Activated CD4-positive, alpha-beta T cell treated with anti-CD3 and anti-CD28 coated beads, Interleukin-2, amount 50 U/mL, for 16 hours (primary cell): ENCODE results near the gene TSPAN1.

Source experiments
- DNase-seq: peaks from one replicate; pipeline ENCODE4 v3.0.0-alpha.2; 2020

TSPAN1 gene, protein sequence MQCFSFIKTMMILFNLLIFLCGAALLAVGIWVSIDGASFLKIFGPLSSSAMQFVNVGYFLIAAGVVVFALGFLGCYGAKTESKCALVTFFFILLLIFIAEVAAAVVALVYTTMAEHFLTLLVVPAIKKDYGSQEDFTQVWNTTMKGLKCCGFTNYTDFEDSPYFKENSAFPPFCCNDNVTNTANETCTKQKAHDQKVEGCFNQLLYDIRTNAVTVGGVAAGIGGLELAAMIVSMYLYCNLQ

DNA sequence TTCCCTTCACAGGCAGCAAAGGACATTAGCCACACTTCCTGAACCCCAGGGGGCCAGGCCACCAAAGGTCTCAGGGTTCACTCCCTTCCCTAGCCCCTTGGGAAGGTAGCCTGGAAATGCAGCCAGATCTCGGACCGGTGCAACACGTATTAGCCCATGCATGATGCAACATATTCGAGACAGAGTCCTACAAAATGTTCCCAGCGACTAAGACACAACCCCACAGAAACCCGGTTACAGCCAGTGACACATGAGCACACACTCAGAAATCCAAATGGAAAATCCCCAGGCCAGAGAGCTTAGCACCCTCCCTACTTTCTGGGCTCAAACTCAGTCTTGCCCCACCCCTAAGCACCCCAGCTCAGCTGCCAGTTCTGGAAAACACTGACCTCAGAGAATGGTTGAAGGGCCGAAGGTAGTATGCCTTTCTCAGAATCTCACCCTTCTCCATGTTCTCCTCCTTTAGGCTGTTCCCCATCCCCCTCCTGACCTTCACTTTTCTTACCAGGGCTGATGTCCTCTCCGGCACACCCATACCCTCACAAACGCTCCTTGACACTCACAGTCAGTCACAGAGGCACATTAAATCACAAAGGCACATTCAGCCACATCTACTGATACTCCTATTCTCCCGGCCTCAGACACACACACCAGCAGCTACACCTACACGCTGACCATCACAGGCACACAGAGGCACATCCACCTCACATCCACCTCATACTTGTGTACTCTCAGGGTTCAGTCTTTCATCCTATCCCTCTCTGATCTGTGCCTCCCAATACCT is at the start of gene TSPAN1:
TSS of gene TSPAN1 (plus strand) at position 640 of the 784 bp plus-strand sequence. CDS start 6,021 bp downstream, outside the sequence.
- DNase-seq: no peak

DNA sequence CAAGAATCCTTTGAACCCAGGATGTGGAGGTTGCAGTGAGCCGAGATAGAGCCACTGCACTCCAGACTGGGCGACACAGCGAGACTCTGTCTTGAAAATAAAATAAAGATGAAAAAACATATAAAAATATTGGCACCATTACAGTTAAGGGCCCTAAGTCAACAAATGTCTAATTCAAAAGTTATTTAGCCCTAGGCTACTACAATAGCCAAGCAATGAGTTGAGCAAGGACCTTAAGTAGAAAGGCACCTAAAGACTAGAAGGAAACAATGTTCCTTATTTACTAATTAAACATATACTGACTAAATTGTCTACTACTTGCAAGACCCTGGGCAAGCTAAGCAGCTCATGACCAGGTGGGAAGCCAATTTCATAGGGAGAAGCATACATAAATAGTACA is 46.5 kb upstream of the TSPAN1 start:
- DNase-seq: no peak

DNA sequence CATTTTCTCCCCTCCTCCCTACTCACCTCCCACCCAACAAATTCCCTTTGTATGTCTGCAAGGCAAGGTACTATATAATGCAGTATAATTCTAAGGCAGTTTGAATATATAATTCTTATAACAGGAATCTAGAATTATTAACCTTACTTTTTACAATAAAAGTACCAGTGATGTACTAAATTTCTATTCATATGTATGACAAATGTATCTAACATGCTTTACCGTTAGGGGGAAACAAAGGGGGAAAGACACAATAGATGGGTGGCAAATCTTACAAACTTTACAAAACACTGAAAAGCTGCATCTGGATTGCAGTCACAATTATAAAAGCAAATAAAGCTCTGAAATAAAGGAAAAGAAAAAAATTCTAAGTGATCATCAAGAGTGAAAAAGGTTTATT is 44.8 kb upstream of the TSPAN1 start:
- no peak for DNase-seq

DNA sequence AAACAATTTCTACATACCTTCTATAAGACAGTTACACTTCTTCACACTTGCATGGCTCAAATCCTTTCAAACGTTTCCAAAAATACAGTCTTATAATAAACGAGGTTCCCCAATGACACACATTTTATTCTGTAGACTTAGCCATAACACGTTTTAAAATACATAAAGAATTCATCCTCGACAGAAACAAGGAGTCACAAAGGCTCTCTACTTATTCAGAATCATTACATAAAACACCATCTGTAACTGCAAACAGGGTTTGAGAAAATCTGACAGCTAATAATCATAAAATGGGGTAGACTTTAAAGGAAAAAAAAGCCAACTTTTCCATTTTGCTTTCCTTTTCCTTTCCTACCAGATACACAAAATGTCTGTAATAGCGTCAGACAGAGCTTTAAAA is 44.3 kb upstream of the TSPAN1 start:
- no peak for DNase-seq

DNA sequence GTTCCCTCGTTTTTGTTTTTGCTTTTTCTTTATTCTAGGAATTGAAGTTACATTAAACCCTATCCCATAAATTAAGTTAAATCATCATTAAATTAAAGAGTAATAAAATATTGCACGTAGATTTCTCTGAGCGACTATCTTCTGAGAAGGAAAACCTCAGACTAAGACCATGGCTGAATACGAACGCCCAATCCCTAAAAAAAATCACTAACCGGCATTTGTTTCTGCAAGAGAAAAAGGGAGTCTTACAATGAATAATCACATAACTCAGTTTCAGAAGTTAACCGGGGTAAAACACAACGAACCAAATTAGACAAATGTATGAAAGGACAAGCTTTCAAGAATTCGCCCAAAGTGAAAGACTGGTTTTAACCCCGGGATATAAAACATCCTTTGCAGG is 43.8 kb upstream of the TSPAN1 start:
- DNase-seq: no peak

DNA sequence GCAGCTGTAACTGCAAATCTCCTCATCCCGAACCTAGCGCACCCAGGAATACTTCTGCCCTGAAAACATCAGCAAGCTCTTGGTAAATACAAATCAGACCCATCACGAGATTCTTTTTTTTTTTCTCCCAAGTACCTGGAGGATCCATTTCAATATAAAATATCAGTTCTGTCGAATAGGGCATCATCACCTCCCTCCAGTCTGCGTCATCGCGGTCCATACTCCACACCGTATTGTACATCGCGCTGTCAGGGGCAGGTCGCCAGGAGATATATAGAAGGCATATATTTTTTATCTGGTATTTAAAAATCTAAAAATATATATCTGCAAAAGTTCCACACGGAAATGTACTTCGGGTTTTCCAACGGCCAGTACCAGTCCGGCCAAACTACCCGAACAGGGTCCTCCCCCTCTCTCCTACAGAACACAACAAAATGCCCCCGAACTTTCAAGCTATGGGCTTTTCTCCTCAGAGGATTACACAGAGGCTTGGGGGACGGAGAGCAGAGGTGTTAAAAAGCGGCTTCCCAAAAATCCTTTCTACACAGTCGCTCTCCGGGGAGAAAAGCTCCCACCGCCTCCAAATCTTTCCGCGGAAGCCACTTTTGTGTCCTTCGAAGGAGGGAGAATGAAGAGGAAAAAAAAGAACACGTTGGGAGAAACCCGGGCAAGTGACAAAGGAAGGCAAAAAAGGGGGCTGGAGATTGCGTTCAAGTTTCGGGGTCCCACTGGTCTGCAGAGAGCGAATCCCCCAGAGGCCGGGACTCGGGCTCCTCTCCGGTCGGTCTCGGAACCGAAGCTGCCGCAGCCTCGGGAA is 43.0 kb upstream of the TSPAN1 start:
- no peak for DNase-seq

DNA sequence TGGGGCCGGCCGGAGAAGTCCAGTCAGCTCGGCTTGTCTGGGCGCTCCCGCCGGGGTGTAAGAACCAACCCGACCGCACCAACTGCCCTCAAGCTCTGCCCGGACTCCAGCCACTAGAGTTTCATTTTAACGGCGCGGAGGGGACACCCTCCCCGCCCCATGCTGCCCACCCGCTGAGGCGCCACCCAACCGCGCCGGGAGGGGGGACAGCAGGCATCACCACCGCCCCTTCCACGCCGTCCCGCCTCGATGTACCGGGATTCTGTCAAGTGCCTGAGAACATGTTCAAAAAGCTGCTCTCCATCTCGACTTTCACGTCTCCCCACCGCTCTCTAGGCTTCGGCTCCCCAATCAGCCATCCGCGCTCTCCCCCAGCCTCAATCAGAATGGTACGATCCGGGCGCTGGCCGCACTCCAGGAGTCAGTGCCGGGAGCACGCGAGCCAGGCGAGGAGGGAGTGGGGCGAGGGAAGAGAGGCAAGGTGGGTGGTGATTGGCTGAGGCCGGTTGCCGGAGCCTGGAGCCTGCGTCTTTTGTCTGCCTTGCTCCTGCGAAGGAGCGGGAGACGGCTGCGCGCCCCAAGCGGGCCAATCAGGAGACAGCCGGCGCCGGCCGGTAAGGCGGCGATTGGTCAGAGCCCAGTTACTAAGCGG is 42.2 kb upstream of the TSPAN1 start, which contains the start of gene PIK3R3:
TSS of gene PIK3R3 (minus strand) at position 101 of the 652 bp plus-strand sequence. CDS start 677 bp downstream, outside the sequence.
- DNase-seq: peak; percentile 97

DNA sequence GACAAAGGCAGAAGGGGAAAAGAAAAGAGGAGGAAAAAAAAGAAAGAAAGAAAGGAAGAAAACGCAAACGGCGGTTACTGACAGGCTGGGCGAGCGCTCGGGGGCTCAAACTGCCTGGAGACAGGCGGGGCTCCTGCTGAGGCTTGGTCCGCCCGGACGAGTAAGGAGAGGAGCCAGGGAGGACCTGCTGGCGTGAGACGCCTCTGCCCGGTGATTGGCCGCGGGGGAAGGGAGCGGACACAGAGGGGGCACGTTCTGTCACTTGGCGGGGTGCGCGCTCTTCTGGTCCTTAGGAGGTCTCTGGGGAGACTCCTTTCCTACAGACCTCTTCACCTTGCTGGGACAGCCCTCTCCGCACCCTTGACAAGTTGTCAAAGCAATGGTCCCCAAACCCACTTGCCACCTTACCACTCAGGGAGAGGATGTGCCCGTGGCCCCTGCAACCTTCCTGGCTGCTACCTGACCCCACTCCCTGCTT is 41.7 kb upstream of the TSPAN1 start:
- DNase-seq: no peak

DNA sequence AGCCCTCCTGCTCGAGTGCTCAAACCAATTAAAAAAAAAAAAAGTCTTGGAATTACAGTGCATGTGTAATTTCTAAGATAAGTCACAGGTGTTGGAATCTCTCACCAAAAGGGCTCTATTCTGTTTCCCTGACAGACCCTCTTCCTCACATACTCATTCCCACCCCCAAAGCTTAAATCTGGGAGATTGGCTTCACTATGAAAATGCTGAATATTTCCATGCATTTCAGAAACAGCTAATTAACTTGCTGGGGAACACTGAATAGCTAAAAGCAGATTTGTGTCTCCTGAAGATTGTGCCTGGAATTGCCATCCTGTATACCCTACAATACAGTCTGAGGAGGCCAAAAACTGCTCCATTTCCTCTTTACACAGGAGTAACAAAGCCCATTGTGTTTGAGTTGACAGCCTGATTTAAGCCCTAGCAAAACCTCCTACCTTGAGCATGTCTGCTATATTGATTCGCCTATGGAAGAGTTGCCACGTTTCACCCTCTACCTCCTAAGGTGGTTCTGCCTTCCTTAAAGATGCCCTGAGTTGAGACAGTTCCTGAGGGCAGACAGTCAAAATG is 41.0 kb upstream of the TSPAN1 start:
- no peak for DNase-seq

DNA sequence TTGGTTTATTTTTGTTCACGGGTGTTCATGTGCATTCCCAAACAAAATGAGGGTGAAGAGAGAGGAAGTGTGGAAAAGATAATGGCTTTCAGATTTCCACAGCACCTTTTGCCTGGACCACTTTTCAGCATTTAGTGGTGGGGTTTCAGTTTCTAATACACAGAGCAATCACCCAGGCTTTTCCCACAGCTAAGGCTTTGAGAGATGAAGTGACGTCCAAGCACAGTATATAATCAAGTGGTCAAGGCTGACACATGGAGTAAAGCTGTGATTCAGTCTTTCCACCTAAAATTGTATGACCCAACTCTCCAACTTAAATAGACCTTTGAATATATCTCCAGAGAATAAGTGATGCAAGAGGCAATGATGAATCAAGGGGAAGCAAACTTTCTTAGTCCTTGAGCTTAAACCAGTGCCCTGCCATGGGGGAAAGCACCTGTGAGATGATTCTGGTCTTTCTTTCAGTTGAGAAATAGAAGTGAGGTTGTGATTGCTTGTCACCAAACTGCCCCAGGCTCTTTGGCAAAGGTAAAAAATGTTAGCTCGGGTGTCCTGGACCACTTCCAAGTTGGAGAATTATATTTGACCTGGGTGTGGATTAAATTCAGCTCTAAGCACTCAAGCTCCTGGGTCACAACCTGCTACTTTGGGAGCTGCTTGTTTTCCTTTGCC is 40.1 kb upstream of the TSPAN1 start:
- no peak for DNase-seq

DNA sequence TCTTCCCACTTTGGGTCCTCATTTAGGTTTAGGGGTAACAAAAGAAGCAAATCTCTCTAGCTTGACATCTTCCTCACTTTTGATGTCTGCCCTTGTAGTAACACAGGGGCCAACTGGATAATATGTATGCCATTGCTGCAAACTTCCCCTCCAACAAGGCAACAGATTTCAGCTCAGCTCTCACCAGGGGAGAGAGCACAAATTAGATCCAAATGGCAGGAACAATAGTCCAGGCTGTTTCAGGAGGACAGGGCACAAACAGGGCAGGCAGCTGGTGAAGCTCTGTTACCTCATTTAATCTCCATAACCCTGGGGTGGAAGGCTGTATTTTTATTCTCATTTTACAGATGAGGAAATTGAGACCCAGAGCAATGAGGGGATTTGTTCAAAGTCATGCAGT is 38.2 kb upstream of the TSPAN1 start:
- DNase-seq: no peak

DNA sequence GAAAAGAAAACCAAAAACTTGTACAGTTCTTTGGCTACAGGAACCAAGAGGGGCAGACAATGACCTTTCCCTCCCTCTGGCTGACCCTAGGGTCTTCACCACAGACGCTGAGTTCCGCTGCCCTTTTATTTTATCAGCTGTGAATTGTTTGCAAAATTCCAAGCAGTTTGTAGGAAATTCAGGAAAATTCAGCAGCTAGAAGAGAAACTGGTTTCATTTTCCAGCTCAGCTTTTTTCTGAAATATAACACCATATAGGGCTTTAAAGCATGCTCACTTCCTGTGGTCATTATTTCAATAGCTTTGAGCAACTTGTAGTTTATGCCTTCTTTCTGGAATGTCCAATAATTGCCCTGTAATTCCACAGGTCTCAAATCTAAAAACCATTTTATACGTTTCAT is 37.0 kb upstream of the TSPAN1 start:
- no peak for DNase-seq

DNA sequence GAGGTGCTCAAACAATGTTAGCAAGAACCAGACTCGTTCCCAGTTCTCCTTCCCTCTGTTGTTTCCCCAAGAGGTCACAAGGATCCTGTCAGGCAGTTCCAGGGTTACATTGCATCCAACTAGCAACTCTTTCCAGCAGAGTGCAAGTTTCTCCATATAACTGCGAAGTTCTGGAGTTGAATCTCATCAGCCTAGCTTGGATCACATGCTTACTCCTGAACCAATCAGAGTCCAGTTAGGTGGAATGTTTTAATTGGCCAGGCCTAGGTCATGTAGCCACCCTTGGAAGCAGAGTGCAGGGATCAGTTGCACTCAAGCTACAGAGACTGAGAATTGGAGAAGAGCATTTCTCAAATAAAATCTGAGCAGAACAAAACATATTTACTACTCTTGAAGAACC is 26.6 kb upstream of the TSPAN1 start:
- DNase-seq: no peak

DNA sequence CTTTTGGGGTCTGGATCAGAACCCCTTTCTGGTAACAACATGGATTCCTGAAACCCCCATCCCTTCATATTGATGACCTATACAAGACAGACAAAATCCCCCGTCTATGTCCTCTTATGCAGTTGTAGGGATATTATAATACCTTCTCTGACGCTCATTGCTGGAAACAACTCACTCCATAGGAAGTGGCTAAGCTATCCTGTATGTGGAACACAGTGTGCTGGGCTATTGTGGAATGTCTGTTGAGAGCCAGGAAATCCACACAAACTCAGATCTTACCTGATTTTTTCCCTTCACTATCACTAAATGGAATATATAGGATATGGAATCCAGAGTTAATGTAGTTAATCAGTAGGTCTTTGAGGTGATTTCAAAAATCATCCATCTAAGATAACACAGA is 24.8 kb upstream of the TSPAN1 start:
- no peak for DNase-seq

DNA sequence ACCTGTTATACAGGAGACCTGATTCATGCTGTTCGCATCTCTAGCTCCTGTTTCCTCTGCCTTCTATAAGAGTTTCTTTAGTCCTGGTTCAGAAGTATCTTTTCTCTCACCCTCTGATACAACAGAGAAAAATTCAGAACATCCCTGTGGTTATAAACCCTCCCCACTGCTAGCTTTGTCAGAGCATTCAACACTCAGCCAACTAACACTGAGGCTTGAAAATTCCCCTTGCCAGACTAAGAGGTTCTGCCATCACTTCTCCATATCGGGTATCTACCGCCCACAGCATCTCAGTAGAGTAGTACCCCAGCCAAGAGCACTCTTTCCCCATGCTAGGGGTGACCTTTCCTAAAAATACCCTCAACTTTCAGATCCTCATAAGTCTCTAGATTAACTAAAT is 22.9 kb upstream of the TSPAN1 start:
- no peak for DNase-seq

DNA sequence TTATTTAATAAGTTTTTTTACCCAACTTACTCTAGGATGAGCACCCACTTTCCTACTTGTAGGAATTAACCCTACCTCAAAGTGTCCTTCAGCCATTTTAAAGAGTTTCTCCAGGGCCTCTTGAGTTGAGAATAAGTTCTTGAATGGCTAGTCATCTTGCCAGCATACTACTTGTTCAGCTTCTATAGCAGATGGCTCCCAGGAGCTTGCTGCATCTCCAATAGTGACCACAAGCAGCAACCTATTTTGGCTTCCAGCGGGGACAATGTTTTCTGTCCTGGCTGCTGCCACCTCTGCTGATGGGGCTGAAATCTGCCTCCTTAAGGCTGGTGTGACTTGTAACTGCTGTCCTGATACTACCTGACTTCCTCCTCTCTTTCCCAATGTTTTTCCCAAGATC is 21.7 kb upstream of the TSPAN1 start:
- no peak for DNase-seq

DNA sequence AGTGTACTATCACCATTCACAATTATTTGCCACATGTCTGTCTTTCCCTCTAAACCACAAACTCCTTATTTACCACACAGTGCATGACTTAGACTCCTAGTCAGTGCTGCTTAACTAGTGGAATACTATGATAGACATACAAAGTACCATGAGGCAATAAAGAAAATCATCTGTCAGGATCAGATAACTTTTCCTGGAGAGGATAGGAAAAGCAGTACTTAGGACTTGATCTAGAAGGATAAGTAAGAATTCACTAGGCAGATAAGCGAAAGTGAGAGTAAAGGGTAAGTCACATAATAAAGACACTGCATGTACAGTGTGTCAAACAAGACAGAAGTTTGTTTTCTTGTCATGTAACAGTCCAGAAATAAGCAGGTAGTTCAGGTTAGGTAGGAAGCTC is 21.2 kb upstream of the TSPAN1 start:
- no peak for DNase-seq

DNA sequence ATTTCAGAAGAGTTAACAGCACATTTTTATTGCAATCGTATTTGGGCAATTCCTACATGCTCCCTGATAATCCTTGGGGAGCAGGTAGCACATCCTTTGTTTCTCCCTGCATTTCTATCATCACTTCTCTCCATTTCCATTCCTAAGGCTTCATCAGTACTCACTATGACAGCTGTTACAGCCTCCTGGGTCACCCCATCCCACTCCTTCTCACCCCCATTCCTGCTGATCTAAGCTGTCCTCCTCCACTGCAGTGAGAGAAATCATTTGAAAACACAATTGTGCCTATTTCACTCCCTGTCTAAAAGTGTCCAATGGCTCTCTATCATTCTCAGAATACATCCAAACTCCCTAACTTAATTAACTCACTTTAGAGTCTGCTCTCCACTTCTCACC is 17.0 kb upstream of the TSPAN1 start:
- no peak for DNase-seq

DNA sequence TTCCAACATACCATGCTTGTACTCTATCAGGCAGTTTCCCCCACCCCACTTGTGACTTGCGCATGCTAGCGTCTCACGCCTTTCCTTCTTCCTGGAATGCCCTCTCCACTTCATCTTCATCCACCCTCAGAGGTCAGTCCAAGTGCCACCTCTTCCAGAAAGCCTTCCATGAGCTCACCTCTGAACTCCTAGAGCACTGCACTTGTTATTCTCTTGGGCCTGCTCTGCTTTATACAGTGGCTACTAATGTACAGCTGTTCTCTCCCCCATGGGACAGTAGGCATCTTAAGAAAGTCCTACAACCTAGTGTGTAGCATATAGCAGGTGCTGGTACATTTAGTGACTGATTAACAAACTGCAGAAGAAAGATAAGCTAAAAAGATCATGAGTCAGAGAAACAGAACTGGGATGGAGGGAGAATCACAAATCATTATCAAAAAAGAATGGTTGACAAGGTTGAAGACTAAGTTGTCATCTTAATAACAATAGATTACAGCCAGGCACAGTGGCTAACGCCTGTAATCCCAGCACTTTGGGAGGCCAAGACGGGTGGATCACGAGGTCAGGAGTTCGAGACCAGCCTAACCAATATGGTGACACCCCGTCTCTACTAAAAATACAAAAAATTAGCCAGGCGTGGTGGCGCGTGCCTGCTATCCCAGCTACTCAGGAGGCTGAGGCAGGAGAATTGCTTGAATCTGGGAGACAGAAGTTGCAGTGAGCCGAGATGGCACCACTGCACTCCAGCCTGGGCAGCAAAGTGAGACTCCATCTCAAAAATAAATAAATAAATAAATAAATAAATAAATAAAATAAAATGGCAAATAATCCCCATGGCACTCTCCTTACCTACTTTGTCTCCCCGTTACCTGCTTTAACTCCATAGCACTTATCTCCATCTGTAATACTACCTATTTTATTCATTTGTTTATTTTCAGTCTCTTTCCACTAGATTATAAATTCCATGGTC is 16.3 kb upstream of the TSPAN1 start:
- DNase-seq: no peak

DNA sequence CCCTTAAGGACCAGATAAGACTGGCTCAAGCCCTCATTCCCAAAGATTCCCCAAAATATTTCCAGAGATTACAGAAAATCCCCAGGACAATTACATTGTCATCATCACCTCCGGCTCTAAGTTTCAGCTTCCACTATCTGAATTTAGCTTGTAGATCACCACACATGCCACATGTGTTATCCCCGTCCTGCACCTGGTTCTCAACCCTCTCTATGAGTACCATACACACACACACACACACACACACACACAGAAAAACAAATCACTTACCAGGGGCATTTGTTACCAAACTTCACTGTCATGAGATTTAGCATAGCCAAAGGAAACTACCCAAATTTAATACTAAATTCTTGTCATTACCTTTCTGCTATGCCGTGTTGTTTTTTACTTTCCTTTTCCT is 15.4 kb upstream of the TSPAN1 start:
- DNase-seq: no peak

DNA sequence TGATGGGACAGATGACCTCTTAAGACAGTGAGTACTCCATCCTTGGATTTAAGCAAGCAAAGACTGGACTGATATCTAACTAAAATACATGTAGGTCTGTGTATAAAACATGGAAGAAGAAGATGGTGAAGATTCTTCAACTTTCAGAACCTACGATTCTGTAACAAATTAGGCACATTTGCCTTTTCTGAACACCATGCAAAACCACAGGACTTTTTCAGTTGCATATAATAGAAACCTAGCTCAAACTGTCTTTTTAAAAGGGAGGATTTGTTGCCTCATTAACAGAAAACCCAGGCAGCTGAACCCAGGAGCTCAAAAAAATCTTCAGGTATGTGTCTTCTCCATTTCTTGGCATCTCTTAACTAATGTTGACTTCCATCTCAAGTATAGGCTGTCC is 14.7 kb upstream of the TSPAN1 start:
- DNase-seq: no peak
